Measurements from ENCODE around the gene ATP6V1G3. TPM values are rescaled to one million over a fixed set of nuclear protein-coding genes. Genes with fewer than 3 reads are reported as not detected.

Gene ATP6V1G3
- total and polyA plus RNA-seq, 2 of the 4 experiments (the other 2 are of a cell fraction): not detected

GRCh38 chr1:198491028-198491427 is 49.5 kb downstream of the ATP6V1G3 start:
- CTCF ChIA-PET: no interaction called here
- Histone ChIP-seq H3K9ac (ENCODE audit: low read depth, low read length) (no peak overlapping the region), H4K20me1 (ENCODE audit: insufficient read depth, low read length) (no peaks in the 10 kb centered on the region), H2AK9ac (replicated peaks; ENCODE audit: low read depth, low read length, poor library complexity) (no peak overlapping the region), H3K27ac (ENCODE audit: insufficient read depth, low read length) (no peak overlapping the region), H3K4me3 (ENCODE audit: insufficient read depth, low read depth, low read length) (no peak overlapping the region), H3K79me1 (ENCODE audit: low read depth in 1 of 2, low read length in 2 of 2) (no peaks in the 10 kb centered on the region; a peak in 2 of 4 replicates), H2AK5ac (ENCODE audit: low read depth, low read length) (peak overlapping the region; percentile 64; the same call in 1 of the 2 replicates), H3K9me3 (ENCODE audit: control insufficient read depth, insufficient read depth, low read length) (no peaks in the 10 kb centered on the region), H3K14ac (replicated peaks; ENCODE audit: low read depth, low read length) (peak overlapping the region; percentile 16; the same call in 1 of the 2 replicates), H3K23ac (ENCODE audit: low read depth, low read length) (no peak overlapping the region), H2BK120ac (ENCODE audit: low read depth, low read length) (peak overlapping the region; percentile 71), H3K4me2 (ENCODE audit: low read depth, low read length) (no peak overlapping the region), H3K4ac (ENCODE audit: low read depth, low read length) (peak overlapping the region; percentile 75), H3K56ac (ENCODE audit: extremely low read depth, insufficient read depth, low read length) (no peak overlapping the region), H4K8ac (ENCODE audit: low read depth in 2 of 2, low read length in 2 of 2) (peak overlapping the region in 1 of 2 experiments; percentile 48; a peak in 2 of 4 replicates), H4K91ac (ENCODE audit: insufficient read depth, low read depth, low read length) (peak overlapping the region; percentile 72; the same call in 1 of the 2 replicates), H3K18ac (ENCODE audit: low read depth, low read length) (peak overlapping the region; percentile 67), H2BK5ac (ENCODE audit: low read depth, low read length, poor library complexity, severe bottlenecking) (no peak overlapping the region), H2AFZ (replicated peaks; ENCODE audit: low read length, poor library complexity) (no peak overlapping the region), H3K27me3 (ENCODE audit: control insufficient read depth, insufficient read depth, low read length) (no peaks in the 10 kb centered on the region), H2BK20ac (ENCODE audit: low read depth, low read length) (peak overlapping the region; percentile 58), H2BK15ac (ENCODE audit: low read depth, low read length) (peak overlapping the region; percentile 85; the same call in 1 of the 3 replicates), H3K4me1 (ENCODE audit: control insufficient read depth, insufficient read depth, low read length) (peaks cover 14% of the 10 kb centered on the region), H4K5ac (ENCODE audit: low read depth, low read length) (peak overlapping the region; percentile 63; the same call in 1 of the 2 replicates), H3K36me3 (ENCODE audit: control insufficient read depth, insufficient read depth, low read length) (no peaks in the 10 kb centered on the region), H3K9me1 (ENCODE audit: insufficient read depth, low read length) (peaks cover 23% of the 10 kb centered on the region)
- intact Hi-C loops (cut with micrococcal nuclease): no loop called here
- in situ Hi-C loops (cut with MboI; ENCODE audit: low sequenced_read_pairs): no loop called here
- TF ChIP-seq, protein P1, sequence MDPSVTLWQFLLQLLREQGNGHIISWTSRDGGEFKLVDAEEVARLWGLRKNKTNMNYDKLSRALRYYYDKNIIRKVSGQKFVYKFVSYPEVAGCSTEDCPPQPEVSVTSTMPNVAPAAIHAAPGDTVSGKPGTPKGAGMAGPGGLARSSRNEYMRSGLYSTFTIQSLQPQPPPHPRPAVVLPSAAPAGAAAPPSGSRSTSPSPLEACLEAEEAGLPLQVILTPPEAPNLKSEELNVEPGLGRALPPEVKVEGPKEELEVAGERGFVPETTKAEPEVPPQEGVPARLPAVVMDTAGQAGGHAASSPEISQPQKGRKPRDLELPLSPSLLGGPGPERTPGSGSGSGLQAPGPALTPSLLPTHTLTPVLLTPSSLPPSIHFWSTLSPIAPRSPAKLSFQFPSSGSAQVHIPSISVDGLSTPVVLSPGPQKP (IDR thresholded peaks at IDR 0.05; ENCODE audit: borderline replicate concordance, low read depth, low read length): no peak
- no peak for TF ChIP-seq CTCF (conservative IDR thresholded peaks at IDR 0.05; ENCODE audit: low read depth, low read length)
- no peak for DNase-seq
- dilution Hi-C loops (cut with HindIII; ENCODE audit: low sequenced_read_pairs, unreplicated experiment): no loop called here
- POLR2A ChIA-PET (ENCODE audit: unreplicated experiment): no interaction called here
- no CpG with 5 or more reads among the region's 6 CpGs for WGBS, 2 experiments (ENCODE audit: extremely low coverage in 2 of 2, insufficient read length in 1 of 2)
- no peak for ATAC-seq (ENCODE audit: low read depth)
- no TSS peak for BruUV-seq (replicated peaks)

Measured in IMR-90 (cell line).